ENCODE measurements around the gene DSCAM.

GRCh38 chr21:40546647-40547046 lies 300.3 kb downstream of the DSCAM start:
- TF ChIP-seq, protein P1, sequence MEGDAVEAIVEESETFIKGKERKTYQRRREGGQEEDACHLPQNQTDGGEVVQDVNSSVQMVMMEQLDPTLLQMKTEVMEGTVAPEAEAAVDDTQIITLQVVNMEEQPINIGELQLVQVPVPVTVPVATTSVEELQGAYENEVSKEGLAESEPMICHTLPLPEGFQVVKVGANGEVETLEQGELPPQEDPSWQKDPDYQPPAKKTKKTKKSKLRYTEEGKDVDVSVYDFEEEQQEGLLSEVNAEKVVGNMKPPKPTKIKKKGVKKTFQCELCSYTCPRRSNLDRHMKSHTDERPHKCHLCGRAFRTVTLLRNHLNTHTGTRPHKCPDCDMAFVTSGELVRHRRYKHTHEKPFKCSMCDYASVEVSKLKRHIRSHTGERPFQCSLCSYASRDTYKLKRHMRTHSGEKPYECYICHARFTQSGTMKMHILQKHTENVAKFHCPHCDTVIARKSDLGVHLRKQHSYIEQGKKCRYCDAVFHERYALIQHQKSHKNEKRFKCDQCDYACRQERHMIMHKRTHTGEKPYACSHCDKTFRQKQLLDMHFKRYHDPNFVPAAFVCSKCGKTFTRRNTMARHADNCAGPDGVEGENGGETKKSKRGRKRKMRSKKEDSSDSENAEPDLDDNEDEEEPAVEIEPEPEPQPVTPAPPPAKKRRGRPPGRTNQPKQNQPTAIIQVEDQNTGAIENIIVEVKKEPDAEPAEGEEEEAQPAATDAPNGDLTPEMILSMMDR (IDR thresholded peaks at IDR 0.05 in 8 of 11, conservative IDR thresholded peaks at IDR 0.05 in 3 of 11), result no peak
- TF ChIP-seq POLR2A (IDR thresholded peaks at IDR 0.05) (no peak), POLR2AphosphoS5 (IDR thresholded peaks at IDR 0.05) (no peak)

Measured in spleen (tissue), 7 donors.